ENCODE results near the gene CACNG3. TPM values are rescaled to one million over a fixed set of nuclear protein-coding genes. Genes with fewer than 3 reads are reported as not detected.

CACNG3 gene
- total RNA-seq, 3 donors from 2014 or later = not detected

GRCh38 chr16:24359490-24359889 lies 103.4 kb downstream of the CACNG3 start:
- DNase-seq (no peak), ATAC-seq (no peak)
- Mint-ChIP-seq H3K4me3 (no peak overlapping the region), H3K4me1 (ENCODE audit: low read depth) (no peaks in the 10 kb centered on the region), H3K36me3 (ENCODE audit: insufficient read depth) (no peaks in the 10 kb centered on the region), H3K9me3 (no peaks in the 10 kb centered on the region), H3K27me3 (ENCODE audit: low read depth) (peaks cover 20% of the 10 kb centered on the region)

- ATAC-seq = no peak
- no peaks in the 10 kb centered on the region for H3K36me3 Mint-ChIP-seq (ENCODE audit: insufficient read depth)
- no peak for DNase-seq
- no peaks in the 10 kb centered on the region for H3K4me1 Mint-ChIP-seq (ENCODE audit: low read depth)
- peaks cover 22% of the 10 kb centered on the region for H3K27me3 Mint-ChIP-seq (ENCODE audit: low read depth)
- H3K9me3 Mint-ChIP-seq = no peaks in the 10 kb centered on the region
- no peak overlapping the region for H3K4me3 Mint-ChIP-seq
Measured at GRCh38 chr16:24360936-24361335, 104.8 kb downstream of the CACNG3 start.

- DNase-seq (no peak), ATAC-seq (no peak)
- no peak overlapping the region for H3K4me3 Mint-ChIP-seq
- no peaks in the 10 kb centered on the region for H3K9me3 Mint-ChIP-seq
- no peaks in the 10 kb centered on the region for H3K4me1 Mint-ChIP-seq (ENCODE audit: low read depth)
- H3K36me3 Mint-ChIP-seq (ENCODE audit: insufficient read depth) = no peaks in the 10 kb centered on the region
- H3K27me3 Mint-ChIP-seq (ENCODE audit: low read depth) = peaks cover 30% of the 10 kb centered on the region
Measured at GRCh38 chr16:24364596-24364995, 108.5 kb downstream of the CACNG3 start.

- no peak for DNase-seq
- Mint-ChIP-seq H3K4me3 (no peak overlapping the region), H3K36me3 (ENCODE audit: insufficient read depth) (no peaks in the 10 kb centered on the region), H3K4me1 (ENCODE audit: low read depth) (no peaks in the 10 kb centered on the region), H3K27me3 (ENCODE audit: low read depth) (peaks cover 28% of the 10 kb centered on the region), H3K9me3 (peaks cover 7% of the 10 kb centered on the region)
- ATAC-seq = no peak
Measured at GRCh38 chr16:24367186-24367710, 111.1 kb downstream of the CACNG3 start.

GRCh38 chr16:24372824-24373223 lies 116.7 kb downstream of the CACNG3 start:
- no peak for DNase-seq
- H3K36me3 Mint-ChIP-seq (ENCODE audit: insufficient read depth) = no peaks in the 10 kb centered on the region
- no peak for ATAC-seq
- no peak overlapping the region for H3K4me3 Mint-ChIP-seq
- no peaks in the 10 kb centered on the region for H3K4me1 Mint-ChIP-seq (ENCODE audit: low read depth)
- H3K9me3 Mint-ChIP-seq = peaks cover 18% of the 10 kb centered on the region
- peaks cover 4% of the 10 kb centered on the region for H3K27me3 Mint-ChIP-seq (ENCODE audit: low read depth)

GRCh38 chr16:24378999-24379398 lies 122.9 kb downstream of the CACNG3 start:
- Mint-ChIP-seq H3K27me3 (ENCODE audit: low read depth) (peaks cover 2% of the 10 kb centered on the region), H3K4me3 (no peak overlapping the region), H3K4me1 (ENCODE audit: low read depth) (no peaks in the 10 kb centered on the region), H3K9me3 (peaks cover 39% of the 10 kb centered on the region), H3K36me3 (ENCODE audit: insufficient read depth) (no peaks in the 10 kb centered on the region)
- no peak for DNase-seq
- ATAC-seq = no peak

GRCh38 chr16:24381470-24382118 lies 125.5 kb downstream of the CACNG3 start:
- H3K36me3 Mint-ChIP-seq (ENCODE audit: insufficient read depth) = no peaks in the 10 kb centered on the region
- H3K4me3 Mint-ChIP-seq = no peak overlapping the region
- ATAC-seq (no peak), DNase-seq (no peak)
- peaks cover 9% of the 10 kb centered on the region for H3K27me3 Mint-ChIP-seq (ENCODE audit: low read depth)
- H3K9me3 Mint-ChIP-seq = peaks cover 37% of the 10 kb centered on the region
- H3K4me1 Mint-ChIP-seq (ENCODE audit: low read depth) = no peaks in the 10 kb centered on the region

- Mint-ChIP-seq H3K4me3 (no peak overlapping the region), H3K4me1 (ENCODE audit: low read depth) (no peaks in the 10 kb centered on the region), H3K36me3 (ENCODE audit: insufficient read depth) (no peaks in the 10 kb centered on the region), H3K27me3 (ENCODE audit: low read depth) (peaks cover 7% of the 10 kb centered on the region), H3K9me3 (peaks cover 29% of the 10 kb centered on the region)
- ATAC-seq = no peak
- no peak for DNase-seq
Measured at GRCh38 chr16:24382762-24383407, 126.8 kb downstream of the CACNG3 start.

GRCh38 chr16:24394341-24394740 lies 138.2 kb downstream of the CACNG3 start:
- Mint-ChIP-seq H3K4me3 (no peak overlapping the region), H3K36me3 (ENCODE audit: insufficient read depth) (no peaks in the 10 kb centered on the region), H3K9me3 (no peaks in the 10 kb centered on the region), H3K27me3 (ENCODE audit: low read depth) (peaks cover 20% of the 10 kb centered on the region), H3K4me1 (ENCODE audit: low read depth) (no peaks in the 10 kb centered on the region)
- ATAC-seq (no peak), DNase-seq (no peak)

- H3K27me3 Mint-ChIP-seq (ENCODE audit: low read depth) = peaks cover 19% of the 10 kb centered on the region
- no peaks in the 10 kb centered on the region for H3K36me3 Mint-ChIP-seq (ENCODE audit: insufficient read depth)
- DNase-seq (no peak), ATAC-seq (no peak)
- no peaks in the 10 kb centered on the region for H3K9me3 Mint-ChIP-seq
- no peak overlapping the region for H3K4me3 Mint-ChIP-seq
- no peaks in the 10 kb centered on the region for H3K4me1 Mint-ChIP-seq (ENCODE audit: low read depth)
Measured at GRCh38 chr16:24396350-24397271, 140.5 kb downstream of the CACNG3 start.

GRCh38 chr16:24409045-24409444 lies 152.9 kb downstream of the CACNG3 start:
- no peak for ATAC-seq
- DNase-seq = no peak
- Mint-ChIP-seq H3K27me3 (ENCODE audit: low read depth) (peaks cover 14% of the 10 kb centered on the region), H3K4me3 (no peak overlapping the region), H3K4me1 (ENCODE audit: low read depth) (no peaks in the 10 kb centered on the region), H3K36me3 (ENCODE audit: insufficient read depth) (no peaks in the 10 kb centered on the region), H3K9me3 (no peaks in the 10 kb centered on the region)

All from activated T-cell treated with anti-CD3 and anti-CD28 coated beads, Interleukin-2, amount 50 U/mL, for 4 hours (primary cell).